CD4-positive, alpha-beta T cell treated with Interleukin-6 at 100 ng/mL for 8 hours (primary cell): ENCODE measurements around the gene PTPN11.
"Not testable (repeated sequence)": the region's sequence is repeated elsewhere in the genome, so short reads cannot be mapped to it uniquely, and the experiment has no call there.

ENCODE experiments used
- DNase-seq: peaks from one replicate; pipeline ENCODE4 v3.0.0-alpha.2; 2020; ENCODE audit warnings: mixed read lengths, low spot score

PTPN11 gene

DNA sequence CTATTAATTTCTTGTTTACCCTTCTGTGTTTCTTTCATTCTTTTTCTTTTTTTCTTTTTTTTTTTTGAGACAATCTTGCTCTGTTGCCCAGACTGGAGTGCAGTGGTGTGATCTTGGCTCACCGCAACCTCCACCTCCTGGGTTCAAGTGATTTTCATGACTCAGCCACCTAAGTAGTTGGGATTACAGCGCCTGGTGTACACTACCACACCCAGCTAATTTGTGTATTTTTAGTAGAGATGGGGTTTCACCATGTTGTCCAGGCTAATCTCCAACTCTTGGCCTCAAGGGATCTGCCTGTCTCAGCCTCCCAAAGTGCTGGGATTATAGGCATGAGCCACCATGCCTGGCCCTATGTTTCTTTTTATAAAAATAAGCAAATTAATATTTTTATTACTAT lies 29.4 kb downstream of the PTPN11 start:
- DNase-seq, result not testable (repeated sequence)

GRCh38 chr12:112450725-112451124 lies 32.0 kb downstream of the PTPN11 start:
- DNase-seq, result no peak

DNA sequence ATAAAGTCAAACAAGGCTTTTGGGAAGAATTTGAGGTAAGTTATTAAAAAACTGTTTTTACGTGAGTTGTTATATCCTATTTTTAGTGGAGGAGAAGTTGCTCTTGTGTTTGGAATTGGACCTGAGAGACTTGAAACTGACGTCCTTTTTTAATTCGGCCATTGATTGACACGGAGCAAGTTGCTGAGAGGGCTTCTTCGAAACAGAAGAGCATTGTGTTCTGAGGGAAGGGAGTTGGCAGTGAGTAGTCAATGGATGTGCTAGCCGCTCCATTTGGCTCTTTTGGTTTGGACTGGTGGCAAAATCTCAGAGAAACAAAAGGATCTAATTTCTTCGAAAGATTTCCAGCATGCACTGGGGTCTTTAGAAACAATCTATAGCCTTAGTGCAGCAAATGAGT lies 37.3 kb downstream of the PTPN11 start:
- DNase-seq, result no peak

GRCh38 chr12:112457142-112457541 lies 38.4 kb downstream of the PTPN11 start:
- DNase-seq, result not testable (repeated sequence)

GRCh38 chr12:112458330-112458729 lies 39.6 kb downstream of the PTPN11 start:
- no peak for DNase-seq

DNA sequence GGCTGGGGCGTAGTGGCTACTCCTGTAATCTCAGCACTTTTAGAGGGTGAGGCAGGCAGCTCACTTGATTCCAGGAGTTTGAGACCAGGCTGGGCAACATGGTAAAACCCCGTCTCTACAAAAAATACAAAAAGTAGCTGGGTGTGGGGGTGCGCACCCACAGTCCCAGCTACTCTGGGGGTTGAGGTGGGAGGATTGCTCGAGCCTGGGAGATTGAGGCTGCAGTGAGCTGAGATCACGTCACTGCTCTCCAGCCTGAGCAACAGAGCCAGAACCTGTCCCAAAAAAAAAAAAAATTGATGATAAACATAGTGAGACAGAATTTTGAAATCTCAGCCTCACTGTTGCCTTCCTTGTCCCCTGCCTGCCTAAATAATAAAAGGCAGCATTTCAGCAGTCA lies 40.0 kb downstream of the PTPN11 start:
- no peak for DNase-seq

GRCh38 chr12:112463478-112463877 lies 44.7 kb downstream of the PTPN11 start:
- no peak for DNase-seq

- no peak for DNase-seq
These were observed 45.9 kb downstream of the PTPN11 start for GRCh38 chr12:112464605-112465004.

DNA sequence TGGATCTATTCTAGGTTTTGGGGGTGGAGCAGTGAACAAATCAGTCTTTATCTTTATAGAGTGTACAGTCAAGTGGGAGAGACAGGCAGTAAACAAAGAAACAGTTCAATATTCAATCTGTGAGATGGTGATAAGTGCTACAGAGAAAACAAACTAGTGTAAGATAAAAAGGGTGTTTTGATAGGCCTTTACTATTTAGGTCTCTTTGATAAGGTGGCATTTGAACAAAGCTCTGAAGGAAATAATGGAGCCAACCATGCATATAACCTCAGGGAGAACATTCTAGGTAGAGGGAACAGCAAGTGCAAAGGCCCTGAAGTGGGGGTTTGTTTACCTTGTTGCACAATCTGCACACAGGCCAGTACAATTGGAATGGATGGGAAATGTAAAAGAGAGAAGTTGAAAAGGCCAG lies 47.3 kb downstream of the PTPN11 start:
- no peak for DNase-seq

GRCh38 chr12:112466835-112467234 lies 48.1 kb downstream of the PTPN11 start:
- no peak for DNase-seq

DNA sequence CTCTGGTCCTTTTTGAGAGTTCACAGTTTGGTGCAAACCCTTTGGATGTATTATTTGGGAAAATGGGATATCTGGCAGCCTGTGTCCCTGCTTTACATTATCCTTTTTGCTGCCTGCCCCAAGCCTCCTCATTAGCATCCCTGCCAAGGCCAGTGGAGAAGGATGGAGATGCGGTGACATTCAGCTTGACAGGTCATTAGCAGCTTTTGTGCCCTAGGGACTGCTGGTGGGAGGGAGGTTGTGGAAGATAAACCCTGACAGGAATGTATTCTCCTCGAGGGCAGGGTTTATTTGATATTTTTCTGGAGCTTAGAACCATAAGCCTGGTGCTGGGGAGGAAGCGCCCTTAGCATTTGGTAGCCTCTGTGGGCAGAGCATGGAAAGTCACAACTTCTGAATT lies 49.3 kb downstream of the PTPN11 start:
- DNase-seq, result no peak

- DNase-seq, result no peak
These were observed 54.3 kb downstream of the PTPN11 start for GRCh38 chr12:112473056-112473455.

- no peak for DNase-seq
These were observed 60.7 kb downstream of the PTPN11 start for GRCh38 chr12:112479413-112479812.

- DNase-seq, result no peak
These were observed 62.2 kb downstream of the PTPN11 start for GRCh38 chr12:112480931-112481330.

DNA sequence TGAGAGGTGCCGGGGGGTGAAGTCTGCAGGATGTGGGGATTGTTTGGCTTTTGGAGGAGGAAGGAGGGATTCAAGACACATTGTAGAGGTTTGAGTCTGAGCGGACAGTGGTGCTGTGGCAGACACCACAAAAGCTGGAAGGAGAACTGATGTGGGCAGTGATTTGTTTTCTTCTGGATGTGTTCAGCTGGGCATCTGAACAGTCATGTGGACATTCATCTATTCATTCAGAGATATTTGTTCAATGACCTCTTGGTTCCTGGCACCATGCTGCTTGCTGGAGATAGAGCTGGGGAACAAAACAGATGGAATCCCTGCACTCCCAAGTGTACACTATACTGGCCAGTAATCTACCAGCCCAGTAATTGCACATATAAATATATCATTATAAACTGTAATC lies 64.0 kb downstream of the PTPN11 start:
- DNase-seq, result no peak

DNA sequence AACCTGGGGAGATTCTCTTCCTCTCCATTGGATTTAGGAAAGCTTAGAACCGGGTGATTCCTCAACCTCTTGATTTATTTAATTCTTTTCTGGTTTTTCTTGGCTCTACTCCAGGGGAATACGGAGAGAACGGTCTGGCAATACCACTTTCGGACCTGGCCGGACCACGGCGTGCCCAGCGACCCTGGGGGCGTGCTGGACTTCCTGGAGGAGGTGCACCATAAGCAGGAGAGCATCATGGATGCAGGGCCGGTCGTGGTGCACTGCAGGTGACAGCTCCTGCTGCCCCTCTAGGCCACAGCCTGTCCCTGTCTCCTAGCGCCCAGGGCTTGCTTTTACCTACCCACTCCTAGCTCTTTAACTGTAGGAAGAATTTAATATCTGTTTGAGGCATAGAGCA lies 67.6 kb downstream of the PTPN11 start:
- DNase-seq, result no peak

DNA sequence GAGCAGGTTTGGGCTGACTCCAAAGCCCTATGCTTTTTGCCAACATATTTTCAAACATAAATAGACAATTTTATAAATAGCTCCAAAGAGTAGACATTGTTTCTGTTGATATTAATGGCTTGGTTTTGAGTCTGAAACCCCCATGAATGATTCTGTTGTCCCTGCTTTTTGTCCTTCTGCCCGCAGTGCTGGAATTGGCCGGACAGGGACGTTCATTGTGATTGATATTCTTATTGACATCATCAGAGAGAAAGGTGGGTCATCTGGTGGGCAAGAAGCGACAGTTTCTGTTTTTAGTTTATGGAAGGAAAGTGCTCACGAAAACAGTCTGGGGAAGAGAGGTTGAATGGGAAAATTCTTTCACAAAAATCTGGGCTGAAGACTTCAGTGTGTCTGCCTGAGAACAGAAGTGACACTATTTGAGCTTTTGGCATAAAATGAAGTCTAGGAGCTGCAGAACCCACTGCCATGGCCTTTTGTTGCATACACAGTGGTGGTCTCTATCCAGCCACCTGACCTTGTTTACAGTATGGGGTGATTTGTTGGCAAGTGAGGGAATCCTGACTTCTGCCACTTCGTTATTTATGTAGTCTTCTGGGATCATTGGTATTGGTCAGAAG lies 69.6 kb downstream of the PTPN11 start:
- no peak for DNase-seq

DNA sequence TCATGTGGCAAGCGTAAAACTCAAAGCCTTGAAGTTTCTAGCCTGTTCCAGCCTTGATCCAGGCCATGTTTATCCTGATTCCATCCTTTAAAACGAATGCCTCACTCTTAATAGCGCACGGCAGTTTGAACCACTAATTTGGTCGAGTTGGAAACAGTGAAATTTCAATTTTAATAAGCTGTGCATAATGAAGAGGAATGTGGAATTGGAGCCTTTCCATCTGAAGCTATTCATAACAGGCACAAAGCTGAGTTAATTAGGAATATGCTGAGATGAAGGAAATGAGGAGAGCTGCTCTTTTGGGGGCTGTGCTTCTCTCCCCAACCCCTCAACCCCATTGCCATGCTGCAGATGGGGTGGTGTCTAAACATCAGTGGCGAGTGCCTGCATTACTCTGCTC lies 70.7 kb downstream of the PTPN11 start:
- no peak for DNase-seq

- DNase-seq, result no peak
These were observed 77.7 kb downstream of the PTPN11 start for GRCh38 chr12:112496496-112496895.

DNA sequence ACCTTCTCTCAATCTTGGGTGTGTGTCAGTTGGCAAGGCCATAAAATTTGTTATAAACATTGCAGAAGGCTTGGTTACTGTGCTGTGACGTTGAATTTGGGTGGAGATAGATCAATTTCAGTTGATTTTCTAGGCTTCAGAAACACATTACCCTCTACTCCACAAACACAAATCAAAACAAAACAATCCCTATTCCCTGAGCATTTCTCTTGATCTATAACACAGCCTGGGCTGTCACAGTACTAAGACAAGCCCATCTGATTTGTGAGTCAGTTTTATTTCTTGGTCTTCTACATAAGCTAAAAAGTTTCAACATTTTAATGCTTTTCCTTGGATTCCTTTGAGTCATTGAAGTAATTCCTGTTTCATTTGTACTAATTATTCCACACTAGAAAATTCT lies 79.8 kb downstream of the PTPN11 start:
- DNase-seq, result no peak

GRCh38 chr12:112503512-112503911 lies 84.8 kb downstream of the PTPN11 start:
- no peak for DNase-seq

DNA sequence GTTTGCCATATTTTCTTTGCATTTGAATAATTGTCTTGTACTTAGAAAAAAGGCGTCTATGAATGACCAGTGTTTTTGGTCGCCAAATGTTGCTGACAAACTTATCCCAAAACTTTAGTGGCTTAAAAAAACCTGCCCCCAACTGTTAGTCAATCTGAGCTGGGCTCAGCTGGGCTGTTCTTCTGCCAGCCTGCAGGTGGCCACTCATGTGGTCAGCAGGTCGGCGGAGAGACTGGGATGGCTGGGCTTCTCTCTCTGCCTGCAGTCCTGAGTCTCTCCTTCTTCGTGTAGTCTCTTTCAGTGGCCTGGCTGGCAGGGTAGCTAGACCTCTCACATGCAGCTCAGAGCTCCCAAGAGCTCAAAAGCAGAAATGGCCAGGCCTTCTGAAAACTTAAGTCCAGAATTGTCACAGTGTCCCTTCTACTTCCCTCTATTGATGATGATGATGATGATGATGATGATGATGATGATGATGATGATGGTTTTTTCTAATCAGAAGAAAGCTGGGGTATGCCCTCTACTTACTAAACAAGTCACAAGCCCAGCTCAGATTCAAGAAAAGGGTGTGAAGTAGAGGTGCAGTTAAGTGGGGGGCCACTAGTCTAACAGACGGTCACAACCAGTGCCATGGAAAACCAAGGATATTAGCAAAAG lies 87.9 kb downstream of the PTPN11 start:
- no peak for DNase-seq

DNA sequence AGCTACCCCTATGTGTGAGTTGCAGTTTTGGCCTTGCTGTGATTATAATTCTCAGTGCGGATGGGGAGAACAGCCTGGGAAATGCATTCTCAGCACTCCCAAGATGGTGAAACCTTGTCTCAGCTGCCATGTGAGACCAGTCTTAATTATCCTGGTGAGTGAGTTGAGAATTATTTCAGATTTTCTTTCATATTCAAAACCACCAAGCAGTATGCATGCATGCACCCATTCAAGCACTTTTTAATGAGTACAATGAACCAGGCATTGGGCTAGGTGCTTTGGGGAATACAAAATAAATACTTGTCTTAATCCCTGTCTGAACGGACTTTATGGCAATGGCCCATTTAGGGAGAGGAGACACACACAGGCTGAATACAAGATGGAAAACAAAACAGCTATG lies 94.7 kb downstream of the PTPN11 start:
- no peak for DNase-seq

DNA sequence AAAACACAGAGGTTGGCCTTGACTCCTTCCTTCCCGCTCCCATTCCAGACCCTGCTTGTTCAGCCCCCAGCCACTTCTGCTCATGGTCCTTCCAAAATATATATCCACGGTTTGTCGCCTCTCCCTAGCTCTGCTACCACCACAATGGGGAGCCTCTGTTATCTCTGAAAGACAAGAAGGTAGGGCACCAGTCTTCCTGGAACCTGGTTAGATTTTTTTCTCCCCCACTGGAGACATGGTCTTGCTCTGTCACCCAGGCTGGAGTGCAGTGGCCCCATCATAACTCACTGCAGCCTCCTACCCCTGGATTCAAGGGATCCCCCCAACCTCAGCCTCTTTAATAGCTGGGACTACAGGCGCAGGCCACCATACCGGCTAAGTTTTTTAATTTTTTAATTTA lies 95.7 kb downstream of the PTPN11 start:
- DNase-seq, result no peak
